ENCODE measurements around the gene GYG2.

GRCh38 chrX:2793752-2794151 lies 35.0 kb upstream of the GYG2 start:
- TF ChIP-seq EZH2phosphoT487 (conservative IDR thresholded peaks at IDR 0.05; ENCODE audit: low read length) (no peak), CTCF (IDR thresholded peaks at IDR 0.05; ENCODE audit: insufficient read depth, low read length, poor library complexity, severe bottlenecking) (no peak)

All from SU-DHL-6 (cell line).